Measurements from ENCODE around the gene ADAMTS8.

- TF ChIP-seq POLR2AphosphoS5 (IDR thresholded peaks at IDR 0.05) (no peak), CTCF (IDR thresholded peaks at IDR 0.05) (no peak)
Measured at GRCh38 chr11:130414107-130415080, 14.0 kb downstream of the ADAMTS8 start.

Measured in stomach (tissue), 4 donors.